Astrocyte (in vitro differentiated cells and primary cell): ENCODE results near the gene SKAP2.

Source experiments
- CTCF ChIP-seq: IDR thresholded peaks from 2 replicates; pipeline ENCODE4 v1.5.1; 2011; ENCODE audit warnings: low read depth, mild to moderate bottlenecking, inconsistent platforms, low read length, moderate library complexity; ENCODE audit not compliant: insufficient read depth
- EZH2 ChIP-seq: IDR thresholded peaks from 2 replicates; pipeline ENCODE4 v1.6.1; 2012; ENCODE audit warnings: mild to moderate bottlenecking, low read length, inconsistent platforms; ENCODE audit not compliant: insufficient read depth

DNA sequence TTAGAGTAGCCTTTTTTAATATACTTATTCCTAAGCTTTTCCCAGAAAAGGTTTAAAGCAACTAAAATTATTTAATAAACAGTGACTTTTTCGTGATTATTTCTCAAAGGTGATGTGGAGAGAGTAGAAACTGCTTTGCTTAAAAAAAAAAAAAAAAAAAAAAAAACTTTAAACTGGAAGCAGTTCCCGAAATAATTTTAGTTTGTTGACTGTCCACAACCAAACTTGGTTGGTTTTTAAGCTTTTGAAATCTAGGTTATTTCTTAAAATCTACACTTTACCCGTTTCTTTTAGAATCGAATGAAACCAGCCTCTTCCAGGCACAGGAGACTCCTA is 7.3 kb downstream of the SKAP2 start:
- no peak for TF ChIP-seq EZH2
- TF ChIP-seq CTCF = no peak
